Cardiac muscle cell (in vitro differentiated cells and primary cell): ENCODE results near the gene PRRG2. TPM values are rescaled to one million over a fixed set of nuclear protein-coding genes. Genes with fewer than 3 reads are reported as not detected.

Experiments used
- DNase-seq, 2 donors: peaks; one replicate each; pipeline versions ENCODE4 v3.0.0 to v3.0.0-alpha.2; 2010 to 2017; ENCODE audit warnings: low read depth in 1 of 2, low spot score in 1 of 2
- H3K27ac ChIP-seq: fragments of 200-600 bp; sonication (generic); 2 replicates; pipeline ENCODE4 v1.5.1; 2016
- H3K27me3 ChIP-seq: fragments of 200-600 bp; sonication (generic); 2 replicates; pipeline ENCODE4 v1.6.0; 2016; ENCODE audit warnings: control low read depth
- H3K36me3 ChIP-seq: fragments of 200-600 bp; sonication (generic); 2 replicates; pipeline ENCODE4 v1.5.1; 2016; ENCODE audit warnings: control low read depth
- H3K4me1 ChIP-seq: fragments of 200-600 bp; sonication (generic); 2 replicates; pipeline ENCODE4 v1.8.1; 2017; ENCODE audit warnings: low read depth, mild to moderate bottlenecking, mixed run types
- H3K4me3 ChIP-seq: fragments of 200-600 bp; sonication (generic); 2 replicates; pipeline ENCODE4 v1.5.1; 2016; ENCODE audit warnings: mild to moderate bottlenecking
- H3K9me3 ChIP-seq: fragments of 200-600 bp; sonication (generic); 2 replicates; pipeline ENCODE4 v1.5.1; 2017; ENCODE audit warnings: low read depth, mild to moderate bottlenecking, control low read depth
- polyA plus RNA-seq: library from polyadenylated mRNA; unstranded; fragments of >200 nt; fragmentation: Nextera tagmentation; extraction: Ambion mirVana; gene quantifications from 2 replicates; pipeline ENCODE4 v1.2.1, GENCODE V29; 2016
- total RNA-seq: library from RNA; depleted of rRNA; stranded (reverse); fragments of >200 nt; gene quantifications from 2 replicates; pipeline ENCODE4 v1.2.3, GENCODE V29; 2016
- TF ChIP-seq, protein P1 (sequence below): IDR thresholded peaks from 2 replicates; pipeline ENCODE4 v1.5.1; 2012; ENCODE audit warnings: low read depth, mild to moderate bottlenecking, low read length

The PRRG2 gene
- total and polyA plus RNA-seq, 2 experiments from 2014 or later = 0.10 to 8.2 TPM

DNA sequence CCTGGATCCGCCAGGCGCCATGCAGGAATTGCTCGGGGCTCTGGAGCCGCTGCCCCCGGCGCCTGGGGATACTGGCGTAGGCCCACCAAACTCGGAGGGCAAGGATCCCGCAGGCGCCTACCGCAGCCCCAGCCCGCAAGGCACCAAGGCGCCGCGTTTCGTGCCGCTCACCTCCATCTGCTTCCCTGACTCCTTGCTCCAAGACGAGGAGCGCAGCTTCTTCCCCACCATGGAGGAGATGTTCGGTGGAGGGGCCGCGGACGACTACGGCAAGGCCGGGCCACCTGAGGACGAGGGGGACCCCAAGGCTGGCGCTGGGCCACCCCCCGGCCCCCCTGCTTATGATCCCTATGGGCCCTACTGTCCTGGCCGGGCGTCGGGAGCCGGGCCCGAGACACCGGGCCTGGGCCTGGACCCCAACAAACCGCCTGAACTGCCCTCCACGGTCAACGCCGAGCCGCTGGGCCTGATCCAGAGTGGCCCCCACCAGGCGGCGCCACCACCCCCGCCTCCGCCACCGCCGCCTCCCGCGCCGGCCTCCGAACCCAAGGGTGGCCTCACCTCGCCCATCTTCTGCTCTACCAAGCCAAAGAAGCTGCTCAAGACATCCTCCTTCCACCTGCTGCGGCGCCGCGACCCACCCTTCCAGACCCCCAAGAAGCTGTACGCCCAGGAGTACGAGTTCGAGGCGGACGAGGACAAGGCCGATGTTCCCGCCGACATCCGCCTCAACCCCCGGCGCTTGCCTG is 16.0 kb downstream of the PRRG2 start:
- H3K27ac ChIP-seq = no peak overlapping the region
- no peak overlapping the region for H3K4me3 ChIP-seq
- DNase-seq = no peak
- H3K27me3 ChIP-seq = no peaks in the 10 kb centered on the region
- H3K9me3 ChIP-seq = no peaks in the 10 kb centered on the region
- peaks cover 15% of the 10 kb centered on the region for H3K4me1 ChIP-seq
- TF ChIP-seq, protein P1, sequence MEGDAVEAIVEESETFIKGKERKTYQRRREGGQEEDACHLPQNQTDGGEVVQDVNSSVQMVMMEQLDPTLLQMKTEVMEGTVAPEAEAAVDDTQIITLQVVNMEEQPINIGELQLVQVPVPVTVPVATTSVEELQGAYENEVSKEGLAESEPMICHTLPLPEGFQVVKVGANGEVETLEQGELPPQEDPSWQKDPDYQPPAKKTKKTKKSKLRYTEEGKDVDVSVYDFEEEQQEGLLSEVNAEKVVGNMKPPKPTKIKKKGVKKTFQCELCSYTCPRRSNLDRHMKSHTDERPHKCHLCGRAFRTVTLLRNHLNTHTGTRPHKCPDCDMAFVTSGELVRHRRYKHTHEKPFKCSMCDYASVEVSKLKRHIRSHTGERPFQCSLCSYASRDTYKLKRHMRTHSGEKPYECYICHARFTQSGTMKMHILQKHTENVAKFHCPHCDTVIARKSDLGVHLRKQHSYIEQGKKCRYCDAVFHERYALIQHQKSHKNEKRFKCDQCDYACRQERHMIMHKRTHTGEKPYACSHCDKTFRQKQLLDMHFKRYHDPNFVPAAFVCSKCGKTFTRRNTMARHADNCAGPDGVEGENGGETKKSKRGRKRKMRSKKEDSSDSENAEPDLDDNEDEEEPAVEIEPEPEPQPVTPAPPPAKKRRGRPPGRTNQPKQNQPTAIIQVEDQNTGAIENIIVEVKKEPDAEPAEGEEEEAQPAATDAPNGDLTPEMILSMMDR = no peak
- peaks cover 50% of the 10 kb centered on the region for H3K36me3 ChIP-seq

DNA sequence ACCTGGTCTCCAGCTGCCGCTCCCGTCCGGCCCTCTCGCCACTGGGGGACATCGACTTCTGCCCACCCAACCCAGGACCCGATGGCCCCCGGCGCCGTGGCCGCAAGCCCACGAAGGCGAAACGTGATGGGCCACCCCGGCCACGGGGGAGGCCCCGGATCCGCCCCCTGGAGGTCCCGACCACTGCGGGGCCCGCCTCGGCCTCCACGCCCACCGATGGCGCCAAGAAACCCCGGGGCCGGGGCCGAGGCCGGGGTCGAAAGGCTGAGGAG is 16.5 kb downstream of the PRRG2 start:
- TF ChIP-seq, protein P1 = no peak
- no peak for DNase-seq
- Histone ChIP-seq H3K36me3 (peaks cover 55% of the 10 kb centered on the region), H3K27me3 (no peaks in the 10 kb centered on the region), H3K27ac (no peak overlapping the region), H3K9me3 (no peaks in the 10 kb centered on the region), H3K4me3 (no peak overlapping the region), H3K4me1 (peaks cover 11% of the 10 kb centered on the region)

DNA sequence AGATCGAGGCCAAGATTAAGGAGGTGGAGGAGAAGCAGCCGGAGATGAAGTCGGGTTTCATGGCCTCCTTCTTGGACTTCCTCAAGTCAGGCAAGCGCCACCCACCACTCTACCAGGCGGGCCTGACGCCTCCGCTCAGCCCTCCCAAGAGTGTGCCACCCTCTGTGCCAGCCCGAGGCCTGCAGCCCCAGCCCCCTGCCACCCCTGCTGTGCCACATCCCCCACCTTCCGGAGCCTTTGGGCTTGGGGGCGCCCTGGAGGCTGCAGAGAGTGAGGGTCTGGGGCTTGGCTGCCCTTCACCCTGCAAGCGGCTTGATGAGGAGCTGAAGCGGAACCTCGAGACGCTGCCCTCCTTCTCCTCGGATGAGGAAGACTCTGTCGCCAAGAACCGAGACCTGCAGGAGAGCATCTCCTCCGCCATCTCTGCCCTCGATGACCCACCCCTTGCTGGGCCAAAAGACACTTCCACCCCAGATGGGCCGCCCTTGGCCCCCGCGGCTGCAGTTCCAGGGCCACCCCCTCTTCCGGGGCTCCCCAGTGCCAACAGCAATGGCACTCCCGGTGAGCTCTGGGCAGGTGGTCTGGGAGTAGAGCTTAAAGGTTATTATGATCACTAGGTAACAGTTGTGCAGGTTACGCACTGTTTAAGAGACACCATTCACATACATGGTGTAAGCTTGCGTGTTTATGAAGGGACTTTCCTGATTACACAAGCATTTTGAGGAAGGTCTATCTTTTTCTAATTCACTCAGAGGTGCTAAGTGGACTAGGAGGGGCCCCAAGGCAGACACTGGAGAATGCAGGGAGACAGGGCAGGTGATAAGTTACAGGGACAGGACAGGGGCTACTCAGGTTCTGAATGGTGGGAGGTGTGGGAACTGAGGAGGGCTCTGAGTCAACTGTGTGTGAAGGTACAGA is 18.5 kb downstream of the PRRG2 start:
- Histone ChIP-seq H3K4me3 (no peak overlapping the region), H3K36me3 (peaks cover 60% of the 10 kb centered on the region), H3K4me1 (no peaks in the 10 kb centered on the region), H3K9me3 (no peaks in the 10 kb centered on the region), H3K27me3 (no peaks in the 10 kb centered on the region), H3K27ac (no peak overlapping the region)
- TF ChIP-seq, protein P1 = no peak
- DNase-seq = no peak

DNA sequence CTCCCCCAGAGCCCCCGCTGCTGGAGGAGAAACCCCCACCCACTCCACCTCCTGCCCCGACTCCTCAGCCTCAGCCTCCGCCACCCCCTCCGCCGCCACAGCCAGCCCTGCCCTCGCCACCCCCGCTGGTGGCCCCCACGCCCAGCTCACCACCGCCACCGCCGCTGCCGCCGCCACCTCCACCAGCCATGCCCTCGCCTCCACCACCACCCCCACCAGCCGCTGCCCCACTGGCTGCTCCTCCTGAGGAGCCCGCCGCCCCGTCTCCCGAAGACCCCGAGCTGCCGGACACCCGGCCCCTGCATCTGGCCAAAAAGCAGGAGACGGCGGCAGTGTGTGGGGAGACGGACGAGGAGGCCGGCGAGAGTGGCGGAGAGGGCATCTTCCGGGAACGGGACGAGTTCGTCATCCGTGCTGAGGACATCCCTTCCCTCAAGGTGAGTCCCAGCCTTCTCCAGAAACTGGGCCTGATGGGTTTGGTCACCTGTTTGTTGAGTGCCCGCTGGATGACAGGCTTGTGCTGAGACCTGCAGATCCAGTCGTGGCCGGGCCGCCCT is 20.4 kb downstream of the PRRG2 start:
- no peak for DNase-seq
- H3K4me1 ChIP-seq = no peaks in the 10 kb centered on the region
- no peak overlapping the region for H3K4me3 ChIP-seq
- TF ChIP-seq, protein P1 = no peak
- peaks cover 57% of the 10 kb centered on the region for H3K36me3 ChIP-seq
- no peak overlapping the region for H3K27ac ChIP-seq
- H3K9me3 ChIP-seq = no peaks in the 10 kb centered on the region
- H3K27me3 ChIP-seq = no peaks in the 10 kb centered on the region

DNA sequence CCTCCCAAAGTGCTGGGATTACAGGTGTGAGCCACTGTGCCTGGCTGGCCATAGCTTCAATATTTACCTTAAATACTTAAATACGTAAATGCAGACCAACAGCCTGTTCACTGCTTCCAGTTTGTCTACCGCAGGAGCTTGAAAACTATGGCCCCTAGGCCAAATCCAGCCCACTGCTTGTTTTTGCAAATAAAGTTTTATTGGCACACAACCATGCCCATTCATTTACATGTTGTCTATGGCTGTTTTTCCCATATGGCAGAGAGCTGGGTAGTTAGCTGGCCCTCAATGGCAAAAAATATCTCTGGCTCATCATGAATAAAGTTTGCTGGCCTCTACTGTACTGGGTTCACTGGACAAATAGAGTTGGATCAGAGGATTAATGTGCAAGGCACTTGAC is 21.7 kb downstream of the PRRG2 start:
- H3K4me1 ChIP-seq = no peaks in the 10 kb centered on the region
- H3K9me3 ChIP-seq = no peaks in the 10 kb centered on the region
- TF ChIP-seq, protein P1 = no peak
- H3K27me3 ChIP-seq = no peaks in the 10 kb centered on the region
- H3K4me3 ChIP-seq = no peak overlapping the region
- H3K36me3 ChIP-seq = peaks cover 47% of the 10 kb centered on the region
- no peak overlapping the region for H3K27ac ChIP-seq
- no peak for DNase-seq
